Measurements from ENCODE around the gene CYRIA.

CYRIA gene

DNA sequence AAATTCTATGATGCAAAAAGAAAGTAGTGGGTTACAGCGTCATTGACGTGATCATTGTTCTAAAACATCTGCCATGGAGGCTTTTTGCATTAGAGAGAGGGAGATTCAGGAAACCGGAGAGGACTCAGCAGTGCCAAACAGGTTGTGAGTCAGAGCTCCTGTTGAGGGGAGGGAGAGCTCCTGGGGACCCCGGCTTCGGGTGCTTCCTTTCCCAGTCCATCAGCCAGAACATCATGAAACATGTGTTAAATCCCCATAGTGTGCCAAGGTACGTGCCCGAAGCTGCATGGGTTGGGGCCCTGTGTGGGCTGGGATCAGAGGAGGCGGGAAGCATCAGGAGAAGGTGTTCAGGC, 791 bp upstream of the CYRIA start:
- FAIRE-seq, result no peak

DNA sequence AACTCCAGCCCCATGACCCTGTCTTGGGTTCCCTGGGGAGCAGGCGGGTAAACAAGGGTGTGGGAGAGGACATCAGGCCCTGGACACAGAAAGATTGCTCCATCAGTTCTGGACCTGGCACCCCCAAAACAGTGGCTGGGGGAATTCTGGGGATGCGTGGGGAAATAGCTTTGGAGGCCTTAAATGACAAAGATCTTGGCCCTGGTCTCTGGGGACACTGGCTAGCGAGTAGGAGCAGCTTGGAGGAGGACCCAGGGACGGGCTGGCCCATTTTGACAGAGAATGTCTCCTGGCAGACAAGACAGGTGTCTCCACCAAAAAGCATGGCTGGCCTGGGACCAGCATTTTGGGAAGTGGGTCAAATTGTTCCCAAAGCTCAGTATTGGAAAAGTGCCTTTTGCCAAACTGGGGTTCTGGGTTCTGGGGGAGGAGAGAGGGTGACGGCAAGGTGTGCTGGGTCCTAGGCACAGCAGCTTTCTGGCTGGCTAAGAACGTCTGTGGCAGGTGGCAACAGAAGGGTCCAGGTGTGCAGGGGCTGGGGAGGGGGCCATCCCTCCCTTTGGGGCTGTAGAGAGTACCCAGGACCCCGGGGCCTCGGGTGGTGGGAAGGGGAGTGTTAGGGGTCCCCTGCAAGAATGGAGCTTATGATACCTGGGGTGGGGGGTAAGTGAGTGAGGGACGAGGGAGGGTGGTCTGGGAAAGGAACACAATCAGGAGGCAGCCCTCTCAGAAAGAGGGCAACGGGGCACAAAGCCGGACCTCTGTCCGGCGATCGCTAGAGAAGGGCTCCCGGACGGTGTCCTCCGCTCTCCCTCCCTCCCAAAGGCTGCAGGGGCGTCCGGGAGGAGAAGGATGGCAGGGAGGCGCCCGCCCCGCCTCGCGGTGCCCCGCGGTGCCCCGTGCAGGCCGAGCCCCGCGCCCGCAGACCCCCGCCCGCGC, 556 bp downstream of the CYRIA start:
- no peak for FAIRE-seq

DNA sequence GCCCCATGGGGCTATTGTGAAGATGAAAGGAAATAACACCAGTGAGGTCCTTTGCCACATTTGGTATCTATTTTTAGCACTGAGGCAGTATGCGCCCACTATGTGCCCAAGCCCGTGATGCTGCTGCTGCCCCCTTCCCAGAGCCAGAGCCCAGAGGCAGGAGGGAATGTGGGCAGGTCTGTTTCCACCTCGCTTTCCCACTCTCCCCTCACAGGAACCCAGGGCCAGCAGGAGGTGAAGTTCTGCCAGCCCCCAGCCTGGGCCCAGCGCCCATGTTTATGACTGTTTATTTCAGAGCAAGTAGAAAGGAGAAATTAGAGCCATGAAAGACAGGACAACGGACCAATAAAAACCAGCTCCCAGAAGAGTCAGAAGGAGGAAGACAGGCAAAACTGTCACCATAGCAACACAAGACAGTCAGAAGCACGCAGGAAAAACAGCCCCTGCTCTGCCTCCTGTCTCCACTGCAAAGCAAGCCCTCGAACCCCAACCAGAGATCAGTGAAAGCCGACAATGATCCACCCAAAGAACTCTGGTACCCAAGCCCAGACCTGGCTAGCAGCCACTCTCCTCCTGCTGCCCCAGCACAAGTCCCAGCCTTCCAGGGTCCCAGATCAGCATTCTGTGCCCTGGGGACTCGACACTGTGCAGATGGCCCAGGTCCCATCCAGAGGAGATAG, 1.4 kb downstream of the CYRIA start:
- no peak for FAIRE-seq

DNA sequence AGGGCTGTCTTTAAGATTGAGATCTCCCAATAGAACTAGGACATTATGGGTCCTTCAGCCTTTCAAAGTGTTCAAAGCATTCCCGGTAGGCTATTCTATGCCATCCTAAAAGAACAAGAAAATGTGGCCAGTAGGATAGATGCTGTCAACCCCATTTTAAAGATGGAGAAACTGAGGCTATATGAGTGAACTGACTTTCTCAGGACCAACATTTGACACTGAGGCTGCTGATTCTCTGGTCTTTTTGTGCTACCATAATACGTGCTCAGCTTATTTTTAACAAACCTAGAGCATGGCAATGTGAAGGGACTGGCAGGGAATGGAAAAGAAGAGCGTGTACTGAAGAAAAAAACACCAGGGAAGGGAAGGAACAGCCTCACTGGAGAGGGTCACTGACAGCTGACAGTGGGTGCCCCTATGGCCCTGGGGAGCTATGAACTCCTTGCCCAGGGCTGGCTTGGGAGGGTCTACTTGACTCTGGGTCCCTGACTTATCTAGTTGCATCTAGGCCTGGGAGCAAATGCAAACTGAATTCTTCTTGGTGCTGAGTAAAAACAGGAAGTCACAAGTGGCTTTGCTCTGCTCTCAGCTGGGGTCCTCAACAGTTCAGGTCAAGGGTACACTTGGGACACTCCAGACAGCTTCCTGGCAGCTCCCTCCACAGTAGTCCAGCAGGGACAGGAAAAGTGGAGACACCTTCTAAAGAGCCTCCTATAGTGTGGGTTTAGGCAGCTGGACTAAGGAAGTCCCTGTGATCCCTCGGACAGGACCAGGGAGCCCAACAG, 2.3 kb downstream of the CYRIA start:
- no peak for FAIRE-seq

DNA sequence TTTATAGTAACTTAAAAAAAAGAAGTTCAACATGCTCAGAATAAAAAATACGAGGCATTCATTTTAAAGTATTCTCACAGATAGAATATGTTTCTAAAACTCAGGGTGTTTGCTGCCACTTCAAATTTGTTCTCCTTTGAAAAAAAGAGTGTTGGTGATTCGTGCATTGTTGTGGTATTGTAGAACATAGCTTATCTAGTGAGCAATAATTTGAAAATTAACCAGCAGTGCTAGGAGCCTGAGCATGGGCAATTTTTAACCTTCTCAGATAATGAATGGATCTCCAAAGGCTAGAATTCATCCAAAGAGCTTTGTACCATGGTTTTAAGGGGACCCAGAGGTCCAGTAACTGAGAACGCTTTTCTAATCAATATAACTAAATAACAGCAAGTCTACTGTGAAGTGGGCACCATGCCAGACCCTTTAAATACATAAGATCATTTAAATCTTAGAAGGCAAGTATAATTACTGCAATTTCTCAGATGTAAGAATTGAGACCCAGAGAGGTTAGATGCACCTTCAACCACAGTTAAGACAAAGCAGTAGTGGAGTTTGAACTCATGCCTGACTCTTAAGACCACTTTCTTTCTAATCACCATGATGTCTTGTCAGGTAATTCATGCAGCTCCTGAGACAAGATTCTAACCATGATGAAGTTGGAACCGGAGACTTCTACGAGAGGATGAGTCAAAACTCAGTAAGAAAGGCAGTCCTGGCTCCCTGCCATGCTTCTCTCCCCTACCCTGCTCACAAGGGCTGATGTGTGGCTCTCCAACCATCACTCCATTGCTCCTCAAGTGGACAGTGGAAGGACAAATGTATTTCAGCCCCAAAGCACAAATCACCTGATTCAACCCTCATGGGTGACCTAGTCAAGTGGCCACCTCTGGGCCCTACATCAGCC, 3.4 kb downstream of the CYRIA start:
- no peak for FAIRE-seq

DNA sequence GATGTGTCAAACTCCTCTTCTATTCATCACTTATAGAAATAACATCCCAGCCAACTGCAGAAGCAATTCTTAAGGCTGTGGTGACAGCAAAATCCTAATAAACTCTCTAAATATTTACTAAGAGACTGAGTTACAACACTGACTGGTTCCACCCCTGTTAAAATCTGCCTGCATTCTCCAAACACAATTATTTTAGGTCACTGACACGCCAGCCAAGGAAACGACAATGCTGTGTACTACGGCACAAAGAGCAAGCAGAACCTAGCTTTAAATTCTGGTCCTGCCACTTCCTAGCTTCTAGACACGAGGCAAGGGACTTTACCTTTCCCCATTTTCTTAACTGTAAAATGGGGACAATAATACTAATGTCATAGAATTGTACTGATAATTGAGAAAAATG, 4.1 kb downstream of the CYRIA start:
- no peak for FAIRE-seq

DNA sequence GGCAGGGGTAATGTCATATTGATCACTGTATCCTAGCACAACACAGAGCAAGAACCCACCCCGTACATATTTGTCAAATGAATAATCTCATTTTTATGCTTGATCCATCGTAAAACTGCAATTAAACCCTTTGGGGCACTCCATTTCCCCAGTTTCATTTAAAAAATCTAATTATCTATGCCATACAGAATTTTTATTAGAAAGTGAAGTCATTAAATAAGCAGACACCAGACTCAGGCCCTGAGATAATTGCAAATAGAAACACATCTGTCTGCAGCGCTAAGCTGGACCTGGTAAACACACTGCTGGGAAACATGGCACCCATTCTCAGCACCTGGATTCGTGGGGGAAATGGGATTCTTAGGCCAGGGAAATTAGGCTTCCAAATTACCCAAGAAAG, 5.1 kb downstream of the CYRIA start:
- no peak for FAIRE-seq

DNA sequence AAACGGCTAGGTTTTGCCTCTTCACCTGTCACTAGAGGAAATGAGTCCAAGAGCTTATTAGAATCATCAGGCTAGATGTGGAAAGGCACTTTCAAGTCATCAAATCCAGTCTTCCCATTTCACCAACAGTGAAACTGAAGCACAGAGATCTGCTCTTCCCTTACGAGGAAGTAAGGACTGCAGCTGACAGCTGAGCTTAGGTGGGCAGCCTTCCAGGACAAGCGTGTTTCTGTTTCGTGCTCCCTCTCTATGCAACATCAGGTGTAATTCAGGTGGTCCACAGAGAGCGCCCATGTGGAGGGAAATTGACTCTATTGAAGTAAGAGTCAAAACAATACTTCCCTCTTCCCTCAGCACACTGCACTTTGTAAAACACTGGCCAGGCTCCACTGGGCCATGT, 5.5 kb downstream of the CYRIA start:
- no peak for FAIRE-seq

DNA sequence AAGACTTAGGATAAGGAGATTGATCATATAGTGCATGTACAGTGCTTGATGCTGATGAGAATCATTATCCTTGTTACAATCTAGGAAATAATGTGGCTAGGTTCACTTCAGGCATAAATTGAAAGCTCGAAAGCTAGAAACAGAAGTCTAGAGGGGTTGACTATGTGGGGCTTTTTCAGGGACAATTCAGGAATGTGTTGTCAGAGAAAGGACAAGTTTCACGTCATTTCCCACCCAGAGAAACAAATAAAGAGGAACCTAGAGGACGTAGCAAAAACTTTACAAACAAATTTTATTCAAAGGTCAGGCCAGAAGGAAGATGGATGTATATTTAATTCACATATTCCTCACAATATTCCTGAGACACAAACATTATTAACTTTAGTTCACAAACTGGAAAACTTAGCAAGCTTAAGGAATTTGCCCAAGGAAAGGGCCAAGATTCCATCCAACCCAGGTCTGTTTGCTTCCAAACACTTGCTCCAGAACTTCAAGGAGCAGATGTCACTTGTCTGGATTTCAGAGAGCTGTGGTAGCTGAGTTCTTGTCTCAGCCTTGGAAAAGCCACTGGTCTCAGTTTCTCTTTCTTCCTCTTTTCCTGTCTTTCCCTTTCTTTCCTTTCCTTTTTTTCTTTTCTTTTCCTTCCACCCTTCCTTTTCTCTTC, 7.4 kb downstream of the CYRIA start:
- no peak for FAIRE-seq

DNA sequence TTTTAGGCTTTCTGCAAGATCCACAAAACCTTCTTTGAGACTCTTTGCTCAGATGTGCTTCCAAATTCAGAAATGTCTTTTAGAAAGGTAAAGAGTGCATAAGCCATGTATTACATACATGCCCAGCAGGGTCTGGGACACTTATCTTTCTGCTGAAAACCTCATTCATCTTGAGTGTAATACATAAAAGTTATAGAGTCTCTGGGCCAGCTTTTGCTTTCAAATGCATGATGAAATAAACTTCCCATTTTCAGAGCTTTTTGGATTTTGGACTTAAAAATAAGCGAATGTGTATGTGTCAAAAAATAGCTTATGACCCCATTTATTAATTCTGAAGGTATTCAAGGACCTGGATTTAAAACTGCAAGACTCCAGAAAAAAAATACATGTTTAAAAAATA, 8.0 kb downstream of the CYRIA start:
- FAIRE-seq, result no peak

DNA sequence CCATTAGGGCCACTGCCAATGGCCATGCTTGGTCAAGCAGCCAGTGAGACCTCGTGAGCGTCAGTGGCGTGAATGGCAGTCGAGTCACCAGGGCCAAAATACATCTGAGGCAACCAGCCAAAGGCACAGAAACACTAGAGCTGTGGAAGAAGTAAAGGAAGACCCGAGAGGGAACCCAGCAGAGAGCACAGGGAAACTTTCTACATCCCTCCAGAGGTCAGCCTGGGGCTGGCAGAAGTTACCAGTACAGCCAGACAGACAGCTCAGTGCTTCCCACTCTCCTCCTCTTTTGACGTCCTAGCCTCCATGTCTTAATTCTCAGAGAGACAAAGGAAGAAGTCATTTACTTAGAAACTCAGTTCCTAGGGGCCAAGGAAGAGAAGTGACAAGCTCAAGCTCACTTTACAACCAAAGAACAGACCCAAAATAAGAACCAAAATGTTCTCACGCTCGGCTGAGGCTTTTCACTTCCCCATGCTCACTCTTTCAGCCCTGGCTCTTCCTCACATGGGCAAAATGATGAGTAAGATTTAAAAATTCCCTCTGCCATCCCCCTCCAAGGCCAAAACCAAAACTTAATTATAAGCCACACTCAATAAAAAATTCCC, 8.7 kb downstream of the CYRIA start:
- no peak for FAIRE-seq

DNA sequence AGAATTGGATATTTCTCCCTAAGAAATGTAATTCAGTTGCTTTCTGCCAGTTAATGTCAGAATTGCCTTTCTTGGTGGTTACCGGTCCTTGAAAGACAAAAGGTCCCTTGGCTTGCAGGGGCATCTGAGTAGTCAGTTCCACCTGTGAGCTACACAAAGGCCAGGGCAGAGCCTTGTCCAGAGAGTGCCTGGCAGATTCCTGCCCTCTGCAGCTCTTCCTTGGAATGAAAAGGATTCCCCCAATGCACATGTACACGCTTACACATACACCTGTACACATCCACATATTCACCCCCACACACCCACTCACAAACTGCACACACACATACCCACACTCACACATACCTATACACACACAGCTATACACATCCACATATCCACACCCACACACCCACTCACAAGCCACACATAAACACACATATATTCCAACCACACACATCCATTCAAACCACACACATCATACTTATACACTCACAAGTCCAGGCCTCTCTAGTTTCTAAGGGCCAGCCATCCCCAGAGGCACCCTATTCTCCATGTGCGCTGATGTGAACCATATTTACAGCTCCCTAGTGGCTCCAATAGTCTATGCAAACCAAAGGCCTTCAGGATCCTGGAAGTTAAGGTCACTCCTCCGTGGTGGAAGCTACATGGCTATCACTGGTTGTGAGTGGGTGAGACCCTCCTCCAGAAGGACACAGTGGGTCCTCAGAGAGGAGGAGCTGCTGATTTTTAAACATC, 9.6 kb downstream of the CYRIA start:
- no peak for FAIRE-seq

DNA sequence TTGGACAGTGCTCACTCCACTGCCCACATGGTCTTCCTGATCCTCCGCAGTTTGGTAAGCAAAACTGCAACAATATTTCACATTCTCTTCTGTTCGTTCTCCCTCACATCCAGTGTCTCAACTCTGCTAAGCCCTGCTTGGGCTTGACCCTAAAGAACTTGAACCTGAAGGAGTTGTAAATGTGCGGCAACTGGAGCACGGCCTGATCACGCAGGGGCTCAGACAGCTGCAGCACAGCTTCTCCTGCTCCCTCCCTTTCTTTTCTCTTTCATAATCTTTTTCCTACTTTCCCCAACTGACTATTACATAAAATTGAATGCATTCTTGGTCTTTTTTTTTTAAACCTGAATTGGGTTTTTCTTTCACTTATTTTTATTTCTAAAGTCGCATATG, 10.2 kb downstream of the CYRIA start:
- no peak for FAIRE-seq

DNA sequence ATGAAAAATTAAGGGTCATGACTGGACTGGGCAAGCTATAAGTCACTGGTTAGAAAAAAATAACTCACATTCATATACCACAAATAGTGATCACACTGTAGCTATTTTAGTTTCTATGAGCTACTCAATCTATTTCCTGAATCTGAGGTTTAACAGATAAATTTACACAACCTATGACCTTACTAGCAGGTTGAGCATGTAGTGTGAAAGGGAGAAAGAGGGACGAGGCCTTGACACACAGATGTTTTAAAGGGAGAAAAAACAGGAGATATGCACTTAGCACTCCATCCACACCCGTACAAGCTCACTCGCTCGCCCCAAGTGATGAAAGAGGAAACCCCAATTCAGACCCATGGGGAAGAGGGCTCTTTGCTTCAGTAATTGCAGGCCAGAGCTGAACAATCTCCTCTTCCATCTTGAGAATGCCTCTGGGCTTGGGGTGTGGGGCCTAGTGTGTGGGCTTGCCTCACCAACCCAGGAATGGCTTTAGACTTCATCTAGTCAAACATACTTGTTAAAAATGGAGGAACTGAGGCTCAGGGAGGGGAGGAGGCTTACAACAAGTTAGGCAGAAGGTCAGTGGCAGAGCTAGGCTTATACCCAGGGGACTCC, 10.7 kb downstream of the CYRIA start:
- FAIRE-seq, result no peak

DNA sequence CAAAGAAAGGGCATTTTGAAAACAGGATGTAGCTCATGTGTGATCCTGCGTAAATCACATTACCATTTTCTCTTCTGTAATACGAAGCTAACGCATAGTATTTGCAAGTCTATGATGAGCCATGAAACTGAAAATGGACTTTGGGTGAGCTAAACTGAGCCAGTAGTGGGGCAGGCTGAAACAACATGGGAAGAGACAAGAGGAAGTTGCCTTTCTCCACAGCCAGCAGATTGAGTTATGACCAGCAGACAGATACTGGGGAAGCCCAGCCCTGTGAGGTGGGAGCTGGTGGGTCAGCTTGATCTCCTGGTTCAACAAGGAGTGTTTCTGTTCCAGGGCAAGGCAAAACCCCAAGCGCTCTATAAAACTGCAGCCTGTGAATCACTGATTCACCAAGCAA, 11.8 kb downstream of the CYRIA start:
- no peak for FAIRE-seq

DNA sequence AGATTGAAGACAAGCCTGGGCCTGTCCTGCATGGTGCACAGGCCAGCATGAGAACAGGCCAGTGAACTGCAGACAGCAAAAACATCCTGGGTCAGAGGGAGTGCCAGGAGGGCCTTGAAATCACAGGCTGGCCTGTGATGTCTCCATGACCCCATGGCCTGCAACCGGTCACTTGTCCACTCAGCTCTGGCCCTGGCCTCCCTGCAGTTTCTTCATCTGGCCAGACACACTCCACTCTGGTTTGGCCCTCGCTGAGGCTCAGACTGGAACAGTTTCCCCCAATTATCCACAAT, 12.6 kb downstream of the CYRIA start:
- FAIRE-seq, result no peak

DNA sequence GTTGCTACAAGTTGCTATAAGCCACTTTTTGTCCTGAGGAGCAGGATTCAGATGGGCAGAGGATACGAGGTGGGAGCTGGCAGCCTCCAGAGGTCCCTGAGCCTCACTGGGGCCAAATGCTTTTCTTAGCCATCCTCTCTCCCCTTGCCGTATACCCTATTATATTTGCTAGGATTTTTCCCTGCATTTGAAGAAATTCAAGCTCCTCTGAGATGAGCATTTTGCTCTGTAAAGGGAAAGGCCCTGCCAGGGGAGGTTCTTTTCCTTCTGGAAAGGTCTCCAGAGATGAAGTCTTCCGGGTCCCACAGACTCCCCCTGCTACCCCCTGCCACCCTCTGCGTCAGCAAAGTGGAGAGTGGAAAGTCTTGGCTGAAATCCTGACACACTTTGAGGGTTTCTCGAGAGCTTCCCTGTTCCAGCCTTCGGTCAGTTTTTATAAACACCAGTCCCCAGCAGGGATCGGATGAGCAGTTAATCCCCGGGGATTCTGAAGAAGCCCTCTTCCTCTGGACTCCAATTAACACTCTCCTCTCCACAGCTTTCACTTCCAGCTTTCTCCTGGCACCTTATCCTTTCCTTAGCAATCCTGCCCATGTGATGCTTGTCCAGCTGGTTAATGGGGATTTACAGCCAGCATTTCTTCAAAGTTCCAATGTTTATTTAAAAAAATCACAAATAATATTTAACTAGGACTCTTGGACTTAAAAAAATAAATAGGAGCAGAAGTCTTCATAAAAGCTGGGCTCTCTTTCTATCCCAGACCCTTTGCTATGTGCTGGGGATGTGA, 13.1 kb downstream of the CYRIA start:
- no peak for FAIRE-seq

DNA sequence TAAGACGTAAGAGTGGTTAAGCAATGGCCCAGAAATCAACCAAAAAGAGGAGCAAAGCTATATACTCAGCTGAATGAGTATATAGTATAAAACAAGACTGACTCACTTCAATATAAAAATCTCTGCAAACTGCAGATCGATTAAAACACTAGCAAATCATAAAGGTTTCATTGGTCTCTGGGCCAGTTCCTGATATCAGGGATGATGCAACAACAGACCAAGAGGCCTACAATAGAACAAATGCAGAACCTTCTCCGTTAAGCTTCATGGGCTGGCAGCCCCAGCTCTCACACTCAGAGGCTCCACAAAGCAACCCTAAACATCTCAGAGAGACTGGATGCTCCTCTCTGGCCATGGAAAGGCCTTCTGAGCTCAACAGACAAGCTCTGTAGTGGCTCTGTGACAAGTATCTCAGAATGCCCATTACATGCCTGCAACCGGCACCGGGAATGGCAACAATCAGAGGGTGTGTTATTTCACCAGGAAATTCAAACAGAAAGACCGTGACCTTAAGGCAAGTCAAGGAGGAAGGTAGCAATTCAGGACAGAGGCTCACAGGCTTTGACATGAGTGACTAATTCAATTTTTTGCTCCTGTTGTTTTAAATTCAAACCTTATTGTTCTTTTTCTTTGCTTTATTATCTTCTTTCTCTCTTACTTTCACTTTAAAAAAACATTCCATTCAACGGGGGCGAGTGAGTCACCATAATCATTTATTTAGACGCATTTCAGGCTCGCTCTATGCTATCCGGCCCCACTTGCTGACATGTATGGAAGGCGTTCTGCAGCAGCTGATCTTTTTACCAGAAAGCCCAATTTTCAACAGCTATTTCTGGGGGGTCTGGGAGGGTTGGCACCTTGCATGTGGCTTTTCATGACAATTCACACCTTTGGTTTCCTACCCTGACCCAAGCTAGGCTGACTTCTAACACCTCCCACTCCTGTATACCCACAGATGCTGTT, 15.1 kb downstream of the CYRIA start:
- no peak for FAIRE-seq
